AG09309 (cell line): ENCODE results near the gene ETF1.

Source experiments
- DNase-seq: peaks from one replicate; pipeline ENCODE4 v3.0.0-alpha.2; 2010; ENCODE audit warnings: low read depth
- H3K4me3 ChIP-seq: 2 replicates; pipeline ENCODE4 v1.5.1; 2011; ENCODE audit warnings: mild to moderate bottlenecking, low read depth, low read length, moderate library complexity; ENCODE audit not compliant: control insufficient read depth
- TF ChIP-seq, protein P1 (sequence below): IDR thresholded peaks from 2 replicates; pipeline ENCODE4 v1.5.1; 2011; ENCODE audit warnings: mild to moderate bottlenecking, low read depth, low read length, inconsistent platforms; ENCODE audit not compliant: insufficient read depth, control insufficient read depth; ENCODE audit errors: missing control alignments

ETF1 gene

DNA sequence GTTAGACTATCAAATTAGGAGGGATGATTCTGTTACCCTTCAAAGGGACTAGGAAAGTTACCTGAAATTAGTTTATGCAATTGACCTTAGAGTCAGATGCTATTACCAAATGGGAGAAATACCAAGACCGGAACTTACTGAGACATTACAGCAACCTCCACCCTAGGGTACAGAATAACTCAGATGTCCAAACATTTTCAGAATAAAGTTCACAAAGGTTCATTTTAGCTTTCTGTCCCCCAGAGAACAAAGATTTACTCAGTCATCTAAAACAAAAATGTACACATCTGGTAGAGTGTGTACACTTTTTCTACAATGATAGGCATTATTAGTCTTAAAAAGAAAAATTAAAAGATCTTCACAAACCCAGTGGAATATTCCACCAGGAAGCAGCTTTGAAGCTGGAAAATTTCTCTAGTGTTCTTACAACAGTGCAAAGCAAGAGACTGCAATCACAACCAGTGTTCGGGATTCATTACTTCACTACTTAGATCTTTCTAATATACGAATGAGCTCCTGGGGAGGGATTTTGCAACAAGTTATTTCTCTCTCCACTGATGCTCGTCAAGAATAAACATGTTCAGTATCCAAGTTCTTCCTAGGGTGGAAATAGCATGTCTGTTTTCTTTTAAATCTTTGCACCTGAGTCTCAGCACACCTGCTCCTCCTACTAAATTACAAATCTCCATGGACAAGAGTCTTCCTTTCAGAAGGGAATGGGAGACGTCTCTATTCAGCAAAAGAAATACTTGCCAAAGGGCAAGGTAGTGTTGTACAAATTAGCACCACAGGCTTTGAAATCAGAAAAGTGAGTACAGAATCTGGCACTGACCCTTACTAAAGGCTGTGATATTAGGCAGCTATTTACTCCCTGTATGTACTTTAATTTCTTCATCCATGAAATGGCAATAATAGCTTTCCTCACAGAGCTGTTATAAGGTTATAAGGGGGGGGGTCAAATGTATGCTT, 8.8 kb downstream of the ETF1 start:
- no peak for DNase-seq
- TF ChIP-seq, protein P1, sequence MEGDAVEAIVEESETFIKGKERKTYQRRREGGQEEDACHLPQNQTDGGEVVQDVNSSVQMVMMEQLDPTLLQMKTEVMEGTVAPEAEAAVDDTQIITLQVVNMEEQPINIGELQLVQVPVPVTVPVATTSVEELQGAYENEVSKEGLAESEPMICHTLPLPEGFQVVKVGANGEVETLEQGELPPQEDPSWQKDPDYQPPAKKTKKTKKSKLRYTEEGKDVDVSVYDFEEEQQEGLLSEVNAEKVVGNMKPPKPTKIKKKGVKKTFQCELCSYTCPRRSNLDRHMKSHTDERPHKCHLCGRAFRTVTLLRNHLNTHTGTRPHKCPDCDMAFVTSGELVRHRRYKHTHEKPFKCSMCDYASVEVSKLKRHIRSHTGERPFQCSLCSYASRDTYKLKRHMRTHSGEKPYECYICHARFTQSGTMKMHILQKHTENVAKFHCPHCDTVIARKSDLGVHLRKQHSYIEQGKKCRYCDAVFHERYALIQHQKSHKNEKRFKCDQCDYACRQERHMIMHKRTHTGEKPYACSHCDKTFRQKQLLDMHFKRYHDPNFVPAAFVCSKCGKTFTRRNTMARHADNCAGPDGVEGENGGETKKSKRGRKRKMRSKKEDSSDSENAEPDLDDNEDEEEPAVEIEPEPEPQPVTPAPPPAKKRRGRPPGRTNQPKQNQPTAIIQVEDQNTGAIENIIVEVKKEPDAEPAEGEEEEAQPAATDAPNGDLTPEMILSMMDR = no peak
- no peak overlapping the region for H3K4me3 ChIP-seq

DNA sequence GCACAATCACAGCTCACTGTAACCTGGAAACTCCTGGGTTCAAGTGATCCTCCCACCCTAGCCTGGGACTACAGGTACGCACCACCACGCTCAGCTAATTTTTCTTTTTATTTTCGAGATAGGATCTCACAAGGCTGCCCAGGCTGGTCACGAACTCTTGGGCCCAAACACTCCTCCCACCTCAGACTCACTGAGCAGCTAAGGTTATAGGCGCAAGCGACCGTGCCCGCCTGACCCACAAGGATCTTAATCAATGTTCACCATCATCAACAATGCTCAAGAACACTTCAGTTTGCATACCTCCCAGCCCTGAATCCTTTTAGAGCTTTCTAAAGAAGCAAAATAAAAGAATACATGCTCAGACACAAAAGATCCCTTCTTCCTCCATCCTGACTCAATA, 13.2 kb downstream of the ETF1 start:
- no peak for DNase-seq
- TF ChIP-seq, protein P1 = no peak

DNA sequence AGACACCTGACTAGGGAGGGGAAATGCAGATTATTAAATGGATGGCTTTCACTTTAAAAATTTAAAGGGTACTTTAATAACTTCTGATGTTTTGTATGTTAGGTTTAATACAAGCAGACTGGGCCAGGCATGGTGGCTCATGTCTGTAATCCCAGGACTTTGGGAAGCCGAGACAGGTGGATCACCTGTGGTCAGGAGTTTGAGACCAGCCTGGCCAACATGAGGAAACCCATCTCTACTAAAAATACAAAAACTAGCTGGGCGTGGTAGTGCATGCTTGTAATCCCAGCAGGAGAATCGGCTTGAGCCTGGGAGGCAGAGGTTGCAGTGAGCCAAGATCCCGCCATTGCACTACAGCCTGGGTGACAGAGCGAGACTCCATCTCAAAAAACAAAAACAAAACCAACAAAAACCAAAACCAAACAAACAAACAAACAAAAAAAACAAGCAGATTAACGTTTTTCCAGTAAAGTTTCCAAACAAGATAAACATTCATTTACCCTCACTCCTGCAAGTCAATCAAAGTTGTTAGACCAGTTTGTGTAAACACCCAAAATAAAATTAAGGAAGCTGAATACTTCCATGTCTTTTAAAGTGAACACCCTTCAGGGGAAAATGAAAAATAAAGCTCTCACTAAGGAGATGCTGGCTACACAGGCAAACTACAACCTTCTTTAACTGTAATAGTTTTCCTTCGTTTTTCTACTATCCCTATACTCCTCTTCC, 14.1 kb downstream of the ETF1 start:
- TF ChIP-seq, protein P1 = no peak
- no peak overlapping the region for H3K4me3 ChIP-seq
- DNase-seq = no peak

More for the DNA sequence above, 13.2 kb downstream of the ETF1 start:
- no peak overlapping the region for H3K4me3 ChIP-seq

DNA sequence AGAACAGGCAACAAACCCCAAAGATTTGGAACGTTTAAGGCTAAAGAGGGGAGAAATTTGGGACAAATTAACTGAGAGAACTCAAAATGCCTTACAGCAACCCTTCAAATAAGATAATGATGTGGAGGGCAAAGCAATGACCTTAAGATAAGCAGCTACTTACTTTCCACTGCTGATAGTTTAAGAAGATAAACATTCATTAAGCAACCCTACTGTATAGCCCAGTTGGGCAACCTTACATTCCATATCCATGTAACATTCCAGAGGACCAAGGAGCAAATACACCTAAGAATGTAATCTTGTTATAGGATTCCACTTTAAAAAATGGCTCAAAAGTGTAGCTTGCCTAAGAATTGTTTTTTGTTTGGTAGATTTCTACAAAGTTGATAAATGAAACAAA, 14.8 kb downstream of the ETF1 start:
- no peak overlapping the region for H3K4me3 ChIP-seq
- DNase-seq = no peak
- TF ChIP-seq, protein P1 = no peak

DNA sequence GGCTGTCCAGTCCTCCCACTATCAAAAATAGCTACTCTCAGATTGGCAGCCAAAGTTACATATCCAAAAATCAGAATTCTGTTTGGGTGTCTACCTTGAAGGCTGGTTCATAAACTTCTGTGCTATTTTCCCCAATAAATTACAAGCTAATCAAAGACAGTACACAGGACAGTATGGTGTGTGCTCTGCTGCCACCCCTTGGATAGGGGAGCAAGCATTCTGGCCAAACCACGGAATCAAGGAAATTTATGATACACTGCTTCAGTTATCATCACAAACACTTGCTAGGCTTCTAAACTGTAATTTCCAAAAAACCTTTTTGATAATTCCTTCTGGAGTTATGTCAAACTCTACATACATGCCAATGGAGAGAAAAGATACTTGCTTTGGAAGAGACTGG, 15.9 kb downstream of the ETF1 start:
- TF ChIP-seq, protein P1 = peak; percentile 32
- no peak for DNase-seq
- H3K4me3 ChIP-seq = no peak overlapping the region

DNA sequence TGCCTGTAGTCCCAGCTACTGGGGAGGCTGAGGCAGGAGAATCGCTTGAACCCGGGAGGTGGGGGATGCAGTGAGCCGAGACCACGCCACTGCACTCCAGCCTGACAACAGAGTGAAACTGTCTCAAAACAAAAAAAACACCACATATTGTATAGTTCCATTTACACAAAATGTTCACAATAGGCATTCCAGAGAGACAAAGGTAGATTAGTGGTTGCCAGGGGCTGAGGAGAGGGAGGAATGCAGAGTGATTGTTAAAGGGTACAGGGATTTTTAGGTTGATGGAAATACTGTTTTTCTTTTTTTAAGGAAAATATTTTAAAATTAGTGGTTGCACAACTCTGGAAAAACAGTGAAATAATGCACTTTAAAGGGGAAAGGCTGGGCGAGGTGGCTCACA, 19.6 kb downstream of the ETF1 start:
- TF ChIP-seq, protein P1 = no peak
- no peak overlapping the region for H3K4me3 ChIP-seq
- DNase-seq = no peak
